Measurements from ENCODE around the gene FAM3B. TPM values are rescaled to one million over a fixed set of nuclear protein-coding genes. Genes with fewer than 3 reads are reported as not detected.

Gene FAM3B
- total and polyA plus RNA-seq, 2 of the 4 experiments (the other 2 are of a cell fraction): not detected

DNA sequence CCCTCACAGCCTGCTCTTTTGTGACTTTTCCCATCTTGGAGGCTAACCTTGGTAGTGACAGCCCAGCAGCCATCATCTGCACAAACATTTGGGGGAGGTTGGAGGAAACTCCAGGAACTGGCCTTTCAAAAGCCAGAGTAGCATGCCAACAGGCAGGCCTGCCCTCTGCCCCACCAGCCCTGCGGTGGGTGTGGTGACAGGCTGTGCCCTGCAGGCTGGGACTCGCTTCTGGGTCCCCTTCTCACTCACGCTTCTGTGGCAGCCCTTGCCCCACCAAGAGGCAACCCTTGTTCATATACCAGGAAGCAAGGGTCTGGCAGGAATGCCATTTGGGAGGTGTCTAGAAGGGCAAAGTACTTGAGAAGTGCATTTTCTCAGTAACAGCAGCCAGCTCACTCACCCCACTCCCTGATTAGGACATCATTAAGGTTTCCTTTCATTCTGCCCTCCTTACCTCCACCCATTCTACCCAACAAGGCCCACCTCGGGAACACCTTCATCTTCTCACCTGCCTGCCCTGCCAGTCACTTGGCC, 20.8 kb upstream of the FAM3B start:
- H3K27me3 ChIP-seq (ENCODE audit: control insufficient read depth, insufficient read depth, low read length): peaks cover 4% of the 10 kb centered on the region
- H4K20me1 ChIP-seq (ENCODE audit: insufficient read depth, low read length): no peaks in the 10 kb centered on the region
- TF ChIP-seq SMC3 (IDR thresholded peaks at IDR 0.05; ENCODE audit: low read depth, low read length) (no peak), POLR2A (IDR thresholded peaks at IDR 0.05; ENCODE audit: low read depth, low read length) (no peak), MAFK (IDR thresholded peaks at IDR 0.05; ENCODE audit: low read depth, low read length) (no peak), MAZ (IDR thresholded peaks at IDR 0.05; ENCODE audit: borderline replicate concordance, low read depth, low read length) (no peak), BHLHE40 (IDR thresholded peaks at IDR 0.05; ENCODE audit: low read depth, low read length) (no peak), CEBPB (IDR thresholded peaks at IDR 0.05; ENCODE audit: low read depth, low read length) (no peak), CTCF (conservative IDR thresholded peaks at IDR 0.05; ENCODE audit: low read depth, low read length) (no peak), RFX5 (IDR thresholded peaks at IDR 0.05; ENCODE audit: low read depth, low read length) (no peak), RCOR1 (IDR thresholded peaks at IDR 0.05; ENCODE audit: insufficient replicate concordance, low read length) (no peak), RAD21 (IDR thresholded peaks at IDR 0.05; ENCODE audit: low read length) (no peak)
- no peak overlapping the region for H4K5ac ChIP-seq (ENCODE audit: low read depth, low read length)
- no peaks in the 10 kb centered on the region for H3K9me3 ChIP-seq (ENCODE audit: control insufficient read depth, insufficient read depth, low read length)
- CTCF ChIA-PET: interaction anchor here (1.8 kb wide), 1 partner anchor 13 kb away, joined by 7 read pairs; no protein-coding TSS in a partner anchor
- no peak overlapping the region for H3K27ac ChIP-seq (ENCODE audit: insufficient read depth, low read length)
- no peaks in the 10 kb centered on the region for H3K4me1 ChIP-seq (ENCODE audit: control insufficient read depth, insufficient read depth, low read length)
- 33% methylated on average over 2 of the region's 4 CpGs; no CpG with 5 or more reads in 1 of the 2 experiments for WGBS, 2 experiments (ENCODE audit: extremely low coverage in 2 of 2, insufficient read length in 1 of 2)
- H4K8ac ChIP-seq (ENCODE audit: low read depth in 2 of 2, low read length in 2 of 2): no peak overlapping the region
- H2BK15ac ChIP-seq (ENCODE audit: low read depth, low read length): no peak overlapping the region
- no peak overlapping the region for H3K14ac ChIP-seq (replicated peaks; ENCODE audit: low read depth, low read length)
- H3K79me1 ChIP-seq (ENCODE audit: low read depth in 1 of 2, low read length in 2 of 2): no peaks in the 10 kb centered on the region
- DNase-seq (no peak), ATAC-seq (ENCODE audit: low read depth) (no peak)
- H3K4me2 ChIP-seq (ENCODE audit: low read depth, low read length): no peak overlapping the region
- H3K56ac ChIP-seq (ENCODE audit: extremely low read depth, insufficient read depth, low read length): no peak overlapping the region
- no peak overlapping the region for H3K4me3 ChIP-seq (ENCODE audit: insufficient read depth, low read depth, low read length)
- no peak overlapping the region for H3K18ac ChIP-seq (ENCODE audit: low read depth, low read length)
- no peak overlapping the region for H3K4ac ChIP-seq (ENCODE audit: low read depth, low read length)
- POLR2A ChIA-PET (ENCODE audit: unreplicated experiment): no interaction called here
- in situ Hi-C loops (cut with MboI; ENCODE audit: low sequenced_read_pairs) (loop anchor here (25.0 kb wide), 1 partner anchor 492 kb away; no protein-coding TSS in a partner anchor), intact Hi-C loops (cut with micrococcal nuclease) (no loop called here), dilution Hi-C loops (cut with HindIII; ENCODE audit: low sequenced_read_pairs, unreplicated experiment) (no loop called here)
- no peaks in the 10 kb centered on the region for H3K9me1 ChIP-seq (ENCODE audit: insufficient read depth, low read length)
- no peak overlapping the region for H2AK5ac ChIP-seq (ENCODE audit: low read depth, low read length)
- H3K23ac ChIP-seq (ENCODE audit: low read depth, low read length): no peak overlapping the region
- no TSS peak for BruUV-seq (replicated peaks)
- H2AFZ ChIP-seq (replicated peaks; ENCODE audit: low read length, poor library complexity): no peak overlapping the region
- H2BK120ac ChIP-seq (ENCODE audit: low read depth, low read length): no peak overlapping the region
- no peak overlapping the region for H4K91ac ChIP-seq (ENCODE audit: insufficient read depth, low read depth, low read length)
- H3K9ac ChIP-seq (ENCODE audit: low read depth, low read length): no peak overlapping the region
- peak overlapping the region; percentile 16 for H2AK9ac ChIP-seq (replicated peaks; ENCODE audit: low read depth, low read length, poor library complexity)
- no peaks in the 10 kb centered on the region for H3K36me3 ChIP-seq (ENCODE audit: control insufficient read depth, insufficient read depth, low read length)
- H2BK20ac ChIP-seq (ENCODE audit: low read depth, low read length): no peak overlapping the region
- H2BK5ac ChIP-seq (ENCODE audit: low read depth, low read length, poor library complexity, severe bottlenecking): no peak overlapping the region

All from IMR-90 (cell line).